Body of pancreas (tissue), 4 donors: Measurements from ENCODE around the gene KLF17.

Experiments
- CTCF ChIP-seq, 7 experiments: fragments of 450-650 bp in 4 of 7; fragments of 200-600 bp in 3 of 7; sonication (generic) in 3 of 7; IDR thresholded peaks; one replicate each; pipeline ENCODE4 v1.5.1; 2016 to 2019; ENCODE audit warnings: antibody characterized with exemption in 7 of 7
- POLR2A ChIP-seq, 3 donors: fragments of 450-650 bp; IDR thresholded peaks; one replicate each; pipeline ENCODE4 v1.6.1; 2016; ENCODE audit warnings: antibody characterized with exemption in 3 of 3, mild to moderate bottlenecking in 2 of 3

- no peak for TF ChIP-seq CTCF (IDR thresholded peaks at IDR 0.05)
- no peak for TF ChIP-seq POLR2A (IDR thresholded peaks at IDR 0.05)
These were observed 39.3 kb downstream of the KLF17 start for GRCh38 chr1:44157903-44158302.
